ENCODE data around the gene MAFG.

The MAFG gene

GRCh38 chr17:81898029-81898866 is 29.3 kb downstream of the MAFG start:
- FAIRE-seq (peak; percentile 79), DNase-seq (ENCODE audit: low spot score) (peak; percentile 88)

DNA sequence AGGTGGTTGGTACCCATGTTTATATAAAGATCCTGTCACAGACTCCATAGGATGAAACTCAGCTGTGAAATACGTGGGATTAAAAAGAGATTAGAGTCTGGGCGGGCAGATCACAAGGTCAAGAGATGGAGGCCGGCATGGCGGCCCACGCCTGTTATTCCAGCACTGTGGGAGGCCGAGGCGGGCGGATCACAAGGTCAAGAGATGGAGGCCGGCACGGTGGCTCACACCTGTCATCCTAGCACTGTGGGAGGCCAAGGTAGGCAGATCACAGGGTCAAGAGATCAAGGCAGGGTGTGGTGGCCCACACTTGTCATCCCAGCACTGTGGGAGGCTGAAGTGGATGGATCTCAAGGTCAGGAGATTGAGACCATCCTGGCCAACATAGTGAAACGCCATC is 32.1 kb downstream of the MAFG start:
- FAIRE-seq (no peak), DNase-seq (ENCODE audit: low spot score) (no peak)

DNA sequence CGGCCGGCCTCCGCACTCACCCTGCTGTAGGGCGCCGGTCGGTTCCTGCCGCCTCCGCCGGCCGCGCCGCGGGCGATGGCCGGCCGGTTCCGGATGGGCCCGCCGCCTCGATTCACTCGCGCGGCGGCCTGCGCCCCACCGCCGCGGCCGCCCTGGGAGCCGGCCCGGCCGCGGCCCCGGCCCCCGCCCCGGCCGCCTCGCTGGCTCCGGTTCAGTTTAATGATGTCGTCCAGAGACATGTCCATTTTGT is 36.3 kb downstream of the MAFG start:
- no peak for FAIRE-seq
- no peak for DNase-seq (ENCODE audit: low spot score)

GRCh38 chr17:81890447-81891302 is 36.9 kb downstream of the MAFG start:
- DNase-seq (ENCODE audit: low spot score) (peak; percentile 6), FAIRE-seq (no peak)

GRCh38 chr17:81889602-81890001 is 37.9 kb downstream of the MAFG start:
- FAIRE-seq (no peak), DNase-seq (ENCODE audit: low spot score) (no peak)

GRCh38 chr17:81888988-81889595 is 38.4 kb downstream of the MAFG start:
- FAIRE-seq (no peak), DNase-seq (ENCODE audit: low spot score) (no peak)

GRCh38 chr17:81888105-81888987 is 39.2 kb downstream of the MAFG start:
- no peak for FAIRE-seq
- no peak for DNase-seq (ENCODE audit: low spot score)

- DNase-seq (ENCODE audit: low spot score) = peak; percentile 99
- FAIRE-seq = peak; percentile 97
Measured at GRCh38 chr17:81885869-81886548, 41.5 kb downstream of the MAFG start.

- no peak for DNase-seq (ENCODE audit: low spot score)
- no peak for FAIRE-seq
Measured at GRCh38 chr17:81885454-81885853, 42.1 kb downstream of the MAFG start.

DNA sequence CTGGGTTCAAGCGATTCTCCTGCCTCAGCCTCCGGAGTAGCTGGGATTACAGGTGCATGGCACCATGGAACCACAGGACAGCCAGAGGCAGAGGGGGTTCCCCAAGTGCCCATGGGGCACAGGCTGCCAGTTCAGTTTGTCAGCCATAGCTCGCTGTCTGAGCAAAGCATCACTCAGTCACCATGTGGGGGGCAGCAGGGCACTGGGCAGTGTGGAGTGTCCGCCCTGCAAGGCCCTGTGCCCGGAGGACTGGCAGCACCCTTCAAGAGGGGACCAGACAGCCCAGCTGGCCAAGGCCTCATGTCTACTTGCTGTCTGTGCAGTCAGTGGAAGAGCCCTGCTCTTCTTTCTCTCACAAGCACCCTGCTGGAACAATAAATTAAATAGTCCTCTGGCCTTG is 42.6 kb downstream of the MAFG start:
- FAIRE-seq (no peak), DNase-seq (ENCODE audit: low spot score) (no peak)

- no peak for FAIRE-seq
- DNase-seq (ENCODE audit: low spot score) = no peak
Measured at GRCh38 chr17:81884520-81884919, 43.0 kb downstream of the MAFG start.

GRCh38 chr17:81879121-81879520 is 48.4 kb downstream of the MAFG start:
- DNase-seq (ENCODE audit: low spot score) (no peak), FAIRE-seq (no peak)

GRCh38 chr17:81878294-81878693 is 49.2 kb downstream of the MAFG start:
- DNase-seq (ENCODE audit: low spot score) (no peak), FAIRE-seq (no peak)

DNA sequence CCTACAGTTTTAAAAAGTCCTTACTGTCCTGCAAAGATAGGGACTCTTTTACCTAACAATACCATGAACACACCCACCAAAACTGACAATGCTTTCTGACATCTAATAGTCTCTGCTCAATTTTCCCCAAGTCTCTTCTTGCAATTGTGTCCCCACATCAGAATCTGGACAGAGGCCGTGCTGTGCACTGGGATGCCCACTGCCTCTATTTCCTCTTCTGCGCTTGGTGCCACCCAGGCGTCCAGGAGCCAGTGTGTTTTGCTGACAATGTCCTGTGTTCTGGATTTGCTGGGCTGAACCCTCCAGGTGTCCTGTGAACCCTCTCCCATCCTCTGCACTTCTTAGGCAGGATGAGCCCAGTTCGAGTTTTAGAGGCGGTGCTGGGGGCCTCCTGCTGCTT is 50.0 kb downstream of the MAFG start:
- DNase-seq (ENCODE audit: low spot score) (no peak), FAIRE-seq (no peak)

DNA sequence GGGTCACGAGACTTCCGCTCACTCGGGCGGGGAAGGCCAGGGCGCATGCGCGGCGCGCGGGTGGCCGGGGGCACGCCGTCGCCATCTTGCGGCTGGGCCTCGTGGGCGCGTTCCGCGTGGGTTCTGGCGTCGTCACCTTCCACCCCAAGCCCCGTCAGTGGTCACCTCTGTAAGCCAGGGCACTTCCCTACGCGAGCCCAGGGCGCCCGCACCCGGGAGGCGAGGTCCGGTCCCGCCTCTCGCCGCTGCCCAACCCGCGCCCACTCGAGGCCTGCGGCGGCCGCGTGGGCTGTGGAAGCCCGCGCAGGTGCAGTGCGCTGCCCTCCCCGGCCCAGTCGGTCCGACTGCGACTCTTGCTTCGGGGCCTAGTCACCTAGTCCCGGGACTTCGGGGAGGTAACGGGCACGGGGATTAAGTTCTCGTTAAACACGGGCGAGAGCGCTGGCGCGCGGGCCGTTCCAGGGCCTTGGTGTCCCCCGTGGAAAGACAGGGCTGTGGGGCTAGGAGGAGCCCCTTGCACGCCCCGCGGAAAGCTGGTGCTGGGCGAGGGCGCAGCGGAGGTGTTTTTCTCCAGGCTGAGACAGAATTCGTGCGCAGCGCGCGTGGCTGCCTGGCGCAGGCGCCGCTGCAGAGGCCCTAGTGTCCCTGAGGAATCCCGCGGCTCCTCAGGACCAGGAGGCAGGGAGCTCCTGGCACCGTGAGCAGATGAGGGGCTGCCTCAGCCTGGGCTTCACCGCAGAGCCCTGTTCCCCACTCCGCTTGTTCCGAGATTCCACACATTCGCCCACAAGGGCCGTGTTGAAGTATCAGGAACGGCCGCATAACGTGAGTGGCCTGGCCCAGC is 55.9 kb downstream of the MAFG start:
- peak; percentile 81 for DNase-seq (ENCODE audit: low spot score)
- no peak for FAIRE-seq

DNA sequence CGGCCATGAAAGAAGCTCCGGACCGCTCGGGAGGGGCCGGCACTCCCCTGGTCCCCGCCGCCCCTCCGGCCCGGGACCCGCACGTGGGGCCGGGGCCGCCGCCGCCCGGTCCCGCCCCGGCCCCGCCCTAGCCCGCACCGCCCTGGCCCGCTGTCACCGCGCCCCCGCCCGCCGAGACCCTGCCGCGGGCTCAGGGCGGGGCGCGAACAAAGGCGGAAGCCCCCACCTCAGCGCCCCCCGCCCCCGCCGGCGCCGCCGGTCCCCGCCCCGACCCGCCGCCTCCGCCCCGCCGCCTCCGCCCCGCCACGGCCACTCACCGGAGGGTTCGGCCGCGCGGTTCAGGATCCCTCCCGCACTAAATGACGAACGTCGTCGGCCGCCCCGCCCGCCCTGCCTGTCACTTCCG is 56.6 kb downstream of the MAFG start, which contains the start of gene ARHGDIA:
Gene ARHGDIA (minus strand): TSS at position 357 of the 406 bp plus-strand sequence. CDS start 1,407 bp downstream, outside the sequence.
- DNase-seq (ENCODE audit: low spot score) (no peak), FAIRE-seq (no peak)

DNA sequence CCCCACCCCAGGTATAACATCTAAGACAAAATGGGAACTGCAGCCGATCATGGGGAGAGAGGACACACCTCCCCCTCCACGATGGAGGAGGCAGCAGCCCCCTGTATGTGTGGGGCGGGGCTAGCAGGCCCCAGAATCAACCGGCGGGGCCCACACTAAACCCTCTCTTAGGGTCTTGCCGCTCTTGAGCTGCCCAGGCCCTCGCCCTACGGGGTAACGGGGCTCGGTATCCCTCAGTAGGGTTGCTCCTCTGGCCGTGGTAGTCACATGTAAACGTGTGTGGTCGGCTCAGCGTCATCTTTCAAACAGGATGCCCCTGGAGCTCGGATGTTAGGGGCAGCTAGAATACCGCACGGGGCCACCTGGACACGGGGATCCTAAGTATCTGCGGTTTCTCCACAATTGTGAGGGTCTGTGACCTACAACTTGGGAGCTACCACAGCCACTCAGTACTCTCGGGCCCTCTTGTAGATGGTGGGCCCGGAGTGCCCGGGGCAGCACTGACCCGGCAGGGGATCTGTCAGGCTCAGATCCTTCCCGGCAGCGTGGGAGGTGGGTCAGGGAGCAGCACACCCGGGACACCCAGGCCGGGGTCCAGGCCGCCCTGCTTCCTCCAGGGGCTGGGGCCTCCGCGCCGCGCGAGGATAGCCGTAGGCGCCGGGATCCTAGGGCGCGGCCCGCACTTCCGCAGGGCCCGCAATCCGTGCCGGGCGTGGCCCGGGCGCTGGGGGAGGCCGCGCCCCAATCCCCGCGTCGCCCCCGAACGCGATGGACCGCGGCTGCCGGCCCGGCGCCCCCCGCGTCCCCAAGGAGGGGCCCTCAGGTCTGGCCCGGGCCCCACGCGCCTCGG is 57.2 kb downstream of the MAFG start:
- peak; percentile 41 for DNase-seq (ENCODE audit: low spot score)
- no peak for FAIRE-seq

DNA sequence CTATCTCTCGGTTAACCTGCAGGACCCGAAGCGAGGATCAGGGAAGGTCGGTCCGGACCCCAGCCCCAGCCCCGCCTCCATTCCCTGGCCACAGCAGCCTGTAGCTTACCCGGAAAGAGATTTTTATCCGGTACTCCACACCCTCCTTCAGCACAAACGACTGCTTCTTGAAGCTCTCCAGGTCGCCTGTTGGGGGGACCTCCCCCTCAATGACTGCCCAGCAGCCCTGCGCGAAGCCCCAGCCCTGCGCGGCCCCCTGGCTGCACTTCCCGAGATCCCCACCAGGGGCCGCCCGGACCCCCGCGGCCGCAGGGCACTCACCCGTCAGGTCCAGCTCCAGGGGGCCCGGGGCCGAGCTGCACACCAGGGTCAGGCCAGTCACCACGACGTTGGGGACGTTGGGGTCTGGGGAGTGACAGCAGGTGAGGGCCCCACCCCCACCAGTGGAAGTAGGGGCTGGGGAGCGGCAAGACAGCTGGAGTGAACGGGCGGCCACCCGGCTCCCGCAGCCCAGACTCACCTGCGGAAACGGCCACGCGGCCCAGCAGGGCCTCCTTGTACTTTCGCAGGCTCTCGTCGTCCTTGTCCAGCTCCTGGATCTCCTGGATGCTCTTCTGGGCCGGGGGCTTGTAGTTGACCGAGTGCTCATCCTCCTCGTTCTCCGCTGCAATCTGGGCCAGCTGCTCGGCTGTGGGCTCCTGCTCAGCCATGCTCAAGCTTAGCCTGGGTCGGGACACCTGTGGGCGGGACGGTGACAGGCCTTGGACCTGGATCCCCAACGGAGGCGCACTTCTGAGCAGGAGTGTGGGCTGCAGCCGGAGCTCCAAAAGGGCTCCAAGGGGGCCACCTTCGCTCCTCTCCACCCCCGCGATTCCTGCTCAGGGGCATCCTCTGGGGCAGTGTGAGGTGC is 58.1 kb downstream of the MAFG start:
- no peak for DNase-seq (ENCODE audit: low spot score)
- FAIRE-seq = no peak

All from RCC 7860 (cell line).